Measurements from ENCODE around the gene GRIN1.

The GRIN1 gene

DNA sequence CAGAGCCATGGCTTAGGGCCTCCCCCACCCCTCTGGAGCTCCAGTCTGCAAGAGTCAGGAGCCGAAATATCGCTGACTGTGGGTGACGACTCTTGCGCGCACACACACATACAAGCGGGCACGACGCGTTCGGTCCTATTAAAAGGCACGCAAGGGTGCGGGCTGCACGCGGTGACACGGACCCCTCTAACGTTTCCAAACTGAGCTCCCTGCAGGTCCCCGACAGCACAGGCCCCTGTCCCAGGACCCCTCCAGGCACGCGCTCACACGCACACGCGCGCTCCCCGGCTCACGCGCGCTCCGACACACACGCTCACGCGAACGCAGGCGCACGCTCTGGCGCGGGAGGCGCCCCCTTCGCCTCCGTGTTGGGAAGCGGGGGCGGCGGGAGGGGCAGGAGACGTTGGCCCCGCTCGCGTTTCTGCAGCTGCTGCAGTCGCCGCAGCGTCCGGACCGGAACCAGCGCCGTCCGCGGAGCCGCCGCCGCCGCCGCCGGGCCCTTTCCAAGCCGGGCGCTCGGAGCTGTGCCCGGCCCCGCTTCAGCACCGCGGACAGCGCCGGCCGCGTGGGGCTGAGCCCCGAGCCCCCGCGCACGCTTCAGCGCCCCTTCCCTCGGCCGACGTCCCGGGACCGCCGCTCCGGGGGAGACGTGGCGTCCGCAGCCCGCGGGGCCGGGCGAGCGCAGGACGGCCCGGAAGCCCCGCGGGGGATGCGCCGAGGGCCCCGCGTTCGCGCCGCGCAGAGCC is at the start of gene GRIN1:
Gene GRIN1 (plus strand): TSS at position 433 of the 746 bp plus-strand sequence. CDS start 333 bp downstream, outside the sequence.
- no peak for DNase-seq

DNA sequence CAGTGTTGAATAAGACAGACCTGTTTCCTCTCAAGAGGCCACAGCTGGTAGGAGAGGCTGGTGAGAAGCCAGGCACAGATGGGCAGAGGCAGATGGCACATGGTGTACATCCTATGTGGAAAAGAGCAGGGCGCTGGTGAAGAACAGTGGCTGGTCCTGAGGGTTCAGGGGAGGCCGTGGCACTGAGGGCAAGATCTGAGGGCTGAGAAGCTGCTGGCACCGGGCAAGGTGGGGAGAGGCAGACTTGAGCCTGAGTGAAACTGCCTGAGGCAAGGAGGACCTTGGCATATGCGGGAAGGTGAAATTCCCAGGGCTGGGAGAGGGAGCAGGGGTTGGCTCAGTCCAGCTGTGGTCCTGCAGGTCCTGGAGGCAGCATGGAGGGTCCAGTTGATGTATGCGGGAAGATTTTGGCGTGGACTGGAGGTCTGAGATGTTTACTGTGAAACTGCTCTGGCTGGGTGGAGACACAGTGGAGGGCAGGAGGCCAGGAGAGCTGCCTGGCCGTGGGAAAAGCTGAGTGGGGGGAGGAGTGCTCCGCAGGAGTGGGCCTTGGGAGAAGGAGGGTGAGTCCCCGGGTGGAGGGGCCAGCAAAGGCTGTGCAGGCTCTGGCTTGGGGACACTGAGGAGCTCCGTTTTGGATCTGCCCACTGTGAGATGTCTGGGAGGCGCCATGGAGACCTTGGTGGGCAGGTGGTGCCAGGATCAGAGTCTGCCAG is 49.6 kb upstream of the GRIN1 start:
- no peak for DNase-seq

DNA sequence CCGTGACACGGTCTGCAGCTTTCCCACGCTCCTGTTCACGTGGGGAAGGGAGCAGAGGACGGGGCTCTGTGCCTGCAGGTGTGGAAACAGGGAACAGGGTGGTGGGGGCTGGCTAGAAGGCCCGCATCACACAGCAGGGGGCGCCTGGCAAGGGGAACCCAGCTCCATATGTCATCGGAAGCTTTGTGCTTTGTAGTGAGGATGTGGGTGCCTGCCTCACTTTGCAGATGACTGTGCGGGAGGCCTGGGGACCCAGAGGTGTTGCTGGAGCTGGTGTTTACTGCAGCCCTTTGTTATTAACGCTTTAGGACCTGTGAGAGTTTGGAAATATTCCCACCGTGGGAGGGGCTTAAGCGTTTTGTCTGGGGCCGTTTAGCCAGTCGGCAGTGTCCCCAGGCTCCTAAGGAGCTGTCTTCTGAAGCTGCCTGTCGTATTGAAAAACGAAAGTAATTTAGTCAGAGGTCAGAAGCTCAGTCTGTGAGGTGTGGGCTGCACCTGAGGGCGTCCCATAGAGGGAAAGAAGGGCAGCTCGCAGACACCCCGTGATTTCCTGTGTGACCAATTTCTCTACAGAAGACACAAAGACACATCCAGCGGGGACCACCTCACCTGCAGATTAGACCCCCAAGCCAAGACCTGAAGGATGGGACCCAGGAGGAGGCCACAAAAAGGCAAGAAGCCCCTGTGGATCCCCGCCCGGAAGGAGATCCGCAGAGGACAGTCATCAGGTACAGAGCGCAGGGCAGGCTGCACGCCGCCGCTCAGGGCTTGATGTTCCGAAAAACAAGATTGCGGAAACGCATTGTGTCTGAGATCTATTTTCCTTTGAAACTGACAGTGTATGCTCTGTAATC is 43.1 kb upstream of the GRIN1 start:
- no peak for DNase-seq

DNA sequence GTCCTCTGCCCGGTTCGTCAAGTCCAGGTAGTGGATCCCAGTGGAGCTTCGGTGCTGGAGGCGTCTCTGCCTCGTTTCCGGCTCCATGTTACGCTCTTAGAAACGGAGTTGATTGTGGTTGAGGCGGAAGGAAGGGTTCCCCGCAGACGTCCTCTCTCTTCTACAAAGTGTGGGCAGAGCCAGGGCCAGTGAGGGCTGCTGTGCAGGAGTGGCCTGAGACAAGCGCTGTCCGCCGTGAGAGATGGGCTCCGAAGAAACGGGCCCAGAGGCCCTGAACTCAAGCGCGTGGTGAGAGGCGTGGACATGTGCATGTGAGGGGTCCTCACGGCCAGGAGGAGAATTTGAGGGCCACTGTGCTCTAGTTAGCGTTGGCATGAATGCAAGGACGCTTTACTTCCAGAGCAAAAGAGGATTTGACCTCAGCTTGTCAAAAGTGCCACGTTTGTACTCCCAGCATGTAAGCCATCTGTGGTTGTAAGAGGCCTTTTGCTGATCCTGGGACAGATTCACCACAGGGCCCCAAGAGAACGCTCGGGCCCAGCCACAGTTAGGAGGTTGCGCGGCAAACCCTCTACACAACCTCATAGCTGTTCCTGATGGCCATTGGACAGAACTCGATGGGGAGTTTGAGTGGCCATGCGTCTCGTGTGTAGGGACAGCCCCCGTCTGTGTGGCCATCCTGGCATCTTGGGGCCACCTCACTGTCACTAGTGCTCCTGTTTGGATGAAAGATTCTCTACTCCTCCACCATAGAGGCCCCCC is 42.0 kb upstream of the GRIN1 start:
- no peak for DNase-seq

DNA sequence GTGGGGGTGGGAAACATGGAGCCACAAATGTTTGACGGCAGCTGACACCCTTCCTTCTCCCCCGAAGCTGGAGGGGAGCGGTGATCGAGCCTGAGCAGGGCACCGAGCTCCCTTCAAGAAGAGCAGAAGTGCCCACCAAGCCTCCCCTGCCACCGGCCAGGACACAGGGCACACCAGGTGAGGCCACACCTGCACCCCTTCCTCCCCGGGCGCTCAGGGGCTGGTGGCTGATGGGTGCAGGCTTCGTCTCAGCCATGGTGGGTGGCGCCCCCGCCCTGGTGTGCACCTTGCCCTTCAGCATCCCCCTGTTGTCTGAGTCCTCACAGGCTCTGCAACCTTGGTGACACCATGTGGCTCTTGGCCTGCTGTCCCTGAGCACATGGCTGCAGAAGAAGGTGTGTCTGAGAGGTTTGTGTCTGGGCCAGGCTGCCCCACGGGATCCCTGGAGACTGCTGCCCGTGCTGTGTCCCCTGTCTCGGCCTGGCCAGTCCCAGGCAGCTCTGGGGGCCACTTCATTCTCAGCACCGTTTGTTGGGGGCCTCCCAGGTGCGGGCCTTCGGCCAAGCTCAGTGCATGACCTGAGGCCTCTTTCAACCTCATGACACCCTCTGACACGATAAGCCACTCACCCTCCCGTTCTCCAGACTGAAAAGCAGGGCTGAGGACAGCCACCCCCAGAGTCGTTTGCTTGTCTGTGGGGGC is 41.0 kb upstream of the GRIN1 start:
- DNase-seq: no peak

DNA sequence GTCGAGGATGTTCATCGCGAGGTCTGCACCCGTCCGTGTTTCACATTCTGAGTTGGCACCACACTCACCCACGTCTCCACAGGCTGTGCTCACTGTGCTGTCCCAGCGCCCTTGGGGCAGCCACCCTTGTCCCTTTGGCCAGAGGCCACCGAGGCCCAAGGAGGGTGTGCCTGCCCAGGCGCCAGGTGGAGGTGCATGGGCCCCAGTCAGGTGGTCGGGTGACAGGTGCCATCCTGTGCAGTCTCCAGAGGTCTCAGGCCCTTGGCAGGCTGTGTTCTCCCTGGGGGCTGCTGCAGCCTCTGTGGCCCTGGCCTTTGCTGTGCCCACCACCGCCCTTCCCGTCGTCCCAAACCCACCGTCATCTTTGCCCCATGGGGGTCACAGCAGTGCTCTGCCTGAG is 39.7 kb upstream of the GRIN1 start:
- DNase-seq: no peak

DNA sequence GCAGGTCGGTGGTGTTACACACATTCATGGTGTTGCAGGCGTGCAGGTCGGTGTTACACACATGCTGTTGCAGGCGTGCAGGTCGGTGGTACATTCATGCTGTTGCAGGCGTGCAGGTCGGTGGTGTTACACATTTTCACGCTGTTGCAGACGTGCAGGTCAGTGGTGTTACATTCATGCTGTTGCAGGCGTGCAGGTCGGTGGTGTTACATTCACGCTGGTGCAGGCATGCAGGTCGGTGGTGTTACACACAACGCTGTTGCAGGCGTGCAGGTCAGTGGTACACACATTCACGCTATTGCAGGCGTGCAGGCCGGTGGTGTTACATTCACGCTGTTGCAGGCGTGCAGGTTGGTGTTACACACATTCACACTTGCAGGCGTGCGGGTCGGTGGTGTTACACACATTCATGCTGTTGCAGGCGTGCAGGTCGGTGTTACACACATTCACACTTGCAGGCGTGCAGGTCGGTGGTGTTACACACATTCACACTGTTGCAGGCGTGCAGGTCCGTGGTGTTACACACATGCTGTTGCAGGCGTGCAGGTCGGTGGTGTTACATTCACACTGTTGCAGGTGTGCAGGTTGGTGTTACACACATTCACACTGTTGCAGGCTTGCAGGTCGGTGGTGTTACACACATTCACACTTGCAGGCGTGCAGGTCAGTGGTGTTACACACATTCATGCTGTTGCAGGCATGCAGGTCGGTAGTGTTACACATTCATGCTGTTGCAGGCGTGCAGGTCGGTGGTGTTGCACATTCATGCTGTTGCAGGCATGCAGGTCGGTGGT is 35.6 kb upstream of the GRIN1 start:
- no peak for DNase-seq

DNA sequence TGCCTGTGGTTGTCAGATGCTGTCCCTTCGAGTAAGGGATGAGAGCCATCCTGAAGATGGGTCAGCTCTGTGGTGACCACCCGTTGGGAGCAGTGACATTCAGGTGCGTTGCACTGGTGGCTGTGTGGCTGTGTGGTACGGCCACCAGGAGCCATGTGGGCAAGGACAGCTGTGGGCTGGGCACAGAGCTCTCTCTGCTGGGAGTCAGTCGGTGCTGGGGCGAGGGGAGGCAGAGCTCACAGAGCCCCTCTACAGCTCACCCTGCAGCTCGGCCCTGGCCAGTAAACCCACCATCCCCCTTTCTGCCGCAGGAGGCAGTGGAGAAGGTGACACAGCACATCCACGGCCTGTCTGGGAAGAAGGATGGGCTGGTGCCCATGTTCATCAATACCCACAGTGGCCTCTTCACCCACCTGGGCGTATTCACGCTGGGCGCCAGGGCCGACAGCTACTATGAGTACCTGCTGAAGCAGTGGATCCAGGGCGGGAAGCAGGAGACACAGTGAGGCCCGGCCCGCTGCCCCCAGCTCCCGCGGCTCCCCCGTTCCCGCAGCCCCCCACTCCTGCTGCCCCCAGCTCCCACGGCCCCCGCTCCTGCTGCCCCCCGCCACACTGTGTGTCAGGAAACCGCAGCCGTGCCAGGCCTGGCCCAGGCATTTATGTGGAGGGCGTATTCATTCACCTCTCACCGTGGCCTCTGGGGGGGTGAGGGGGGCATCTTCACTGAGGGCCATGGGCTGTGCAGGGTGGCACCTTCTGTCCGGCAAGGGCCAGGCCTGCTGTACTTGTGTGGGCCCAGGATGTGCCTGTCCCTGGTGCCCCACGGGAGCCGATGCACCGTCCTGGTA is 32.9 kb upstream of the GRIN1 start:
- no peak for DNase-seq

DNA sequence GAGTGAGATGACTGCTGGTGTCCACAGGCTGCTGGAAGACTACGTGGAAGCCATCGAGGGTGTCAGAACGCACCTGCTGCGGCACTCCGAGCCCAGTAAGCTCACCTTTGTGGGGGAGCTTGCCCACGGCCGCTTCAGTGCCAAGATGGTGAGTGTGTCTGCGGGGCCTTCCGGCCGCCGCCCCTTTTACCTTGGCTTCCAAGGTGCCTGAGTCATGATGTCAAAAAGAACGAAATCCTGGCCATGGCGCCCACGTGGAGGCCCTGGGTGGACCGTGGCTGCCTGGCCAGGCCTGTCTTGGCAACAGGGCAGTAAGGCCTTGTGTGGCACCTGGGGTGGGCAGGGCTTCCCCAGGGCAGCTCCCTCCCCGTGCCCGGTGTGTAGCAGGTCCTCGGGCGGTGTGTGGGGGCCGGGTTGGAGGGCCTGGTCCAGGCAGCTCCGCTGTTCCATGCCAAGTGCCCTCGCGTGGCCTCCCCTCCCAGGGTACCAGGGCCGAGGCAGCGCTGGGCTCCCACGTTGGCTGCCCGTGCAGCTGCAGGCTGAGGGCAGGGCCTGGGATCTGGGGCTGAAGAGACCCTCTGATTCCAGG is 32.2 kb upstream of the GRIN1 start:
- DNase-seq: no peak

DNA sequence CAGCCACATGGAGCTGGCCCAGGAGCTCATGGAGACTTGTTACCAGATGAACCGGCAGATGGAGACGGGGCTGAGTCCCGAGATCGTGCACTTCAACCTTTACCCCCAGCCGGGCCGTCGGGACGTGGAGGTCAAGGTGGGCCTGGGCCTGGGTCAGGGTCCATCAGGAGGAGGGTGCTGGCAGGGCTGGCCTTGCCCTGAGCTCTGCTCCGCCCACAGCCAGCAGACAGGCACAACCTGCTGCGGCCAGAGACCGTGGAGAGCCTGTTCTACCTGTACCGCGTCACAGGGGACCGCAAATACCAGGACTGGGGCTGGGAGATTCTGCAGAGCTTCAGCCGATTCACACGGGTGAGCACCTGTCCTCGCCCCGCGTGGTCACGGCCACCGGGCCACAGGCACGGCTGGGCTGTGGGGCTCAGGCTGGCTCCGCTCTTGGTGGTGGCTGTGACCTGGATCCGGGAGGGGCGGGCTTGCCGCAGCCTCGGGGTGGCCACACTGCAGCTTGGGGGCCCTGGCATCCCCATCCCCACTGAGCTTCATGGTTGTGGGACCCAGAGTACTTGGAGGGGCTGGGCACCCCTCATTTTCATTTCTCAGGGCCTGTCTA is 31.5 kb upstream of the GRIN1 start:
- no peak for DNase-seq

DNA sequence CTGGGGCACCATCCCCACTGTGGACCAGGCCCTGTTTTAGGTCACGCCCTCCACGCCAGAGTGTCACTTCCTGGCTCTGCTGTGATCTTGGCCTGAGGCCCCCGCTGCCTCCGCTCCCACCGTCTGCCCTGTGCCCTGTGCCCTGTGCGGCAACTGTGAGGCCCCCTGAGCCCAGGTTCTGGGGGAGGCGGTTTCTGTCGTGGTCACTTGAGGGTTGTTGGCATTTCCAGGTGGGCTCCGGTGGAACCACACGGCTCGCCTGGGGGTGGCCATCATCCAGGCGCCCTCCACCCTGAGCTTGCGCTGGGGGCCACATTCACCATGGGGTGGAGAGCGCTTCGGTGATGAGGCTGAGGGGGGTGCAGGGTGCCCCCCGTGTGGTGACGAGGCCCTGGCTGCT is 31.0 kb upstream of the GRIN1 start:
- no peak for DNase-seq

DNA sequence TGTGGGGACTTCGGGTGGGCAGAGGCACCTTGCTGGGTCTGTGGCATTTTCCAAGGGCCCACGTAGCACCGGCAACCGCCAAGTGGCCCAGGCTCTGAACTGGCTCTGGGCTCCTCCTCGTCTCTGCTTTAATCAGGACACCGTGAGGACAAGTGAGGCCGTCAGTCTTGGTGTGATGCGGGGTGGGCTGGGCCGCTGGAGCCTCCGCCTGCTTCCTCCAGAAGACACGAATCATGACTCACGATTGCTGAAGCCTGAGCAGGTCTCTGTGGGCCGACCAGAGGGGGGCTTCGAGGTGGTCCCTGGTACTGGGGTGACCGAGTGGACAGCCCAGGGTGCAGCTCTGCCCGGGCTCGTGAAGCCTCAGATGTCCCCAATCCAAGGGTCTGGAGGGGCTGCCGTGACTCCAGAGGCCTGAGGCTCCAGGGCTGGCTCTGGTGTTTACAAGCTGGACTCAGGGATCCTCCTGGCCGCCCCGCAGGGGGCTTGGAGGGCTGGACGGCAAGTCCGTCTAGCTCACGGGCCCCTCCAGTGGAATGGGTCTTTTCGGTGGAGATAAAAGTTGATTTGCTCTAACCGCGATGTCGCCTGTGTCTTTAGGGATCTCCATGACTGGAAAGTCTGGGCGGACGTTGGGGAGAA is 30.2 kb upstream of the GRIN1 start:
- DNase-seq: no peak

DNA sequence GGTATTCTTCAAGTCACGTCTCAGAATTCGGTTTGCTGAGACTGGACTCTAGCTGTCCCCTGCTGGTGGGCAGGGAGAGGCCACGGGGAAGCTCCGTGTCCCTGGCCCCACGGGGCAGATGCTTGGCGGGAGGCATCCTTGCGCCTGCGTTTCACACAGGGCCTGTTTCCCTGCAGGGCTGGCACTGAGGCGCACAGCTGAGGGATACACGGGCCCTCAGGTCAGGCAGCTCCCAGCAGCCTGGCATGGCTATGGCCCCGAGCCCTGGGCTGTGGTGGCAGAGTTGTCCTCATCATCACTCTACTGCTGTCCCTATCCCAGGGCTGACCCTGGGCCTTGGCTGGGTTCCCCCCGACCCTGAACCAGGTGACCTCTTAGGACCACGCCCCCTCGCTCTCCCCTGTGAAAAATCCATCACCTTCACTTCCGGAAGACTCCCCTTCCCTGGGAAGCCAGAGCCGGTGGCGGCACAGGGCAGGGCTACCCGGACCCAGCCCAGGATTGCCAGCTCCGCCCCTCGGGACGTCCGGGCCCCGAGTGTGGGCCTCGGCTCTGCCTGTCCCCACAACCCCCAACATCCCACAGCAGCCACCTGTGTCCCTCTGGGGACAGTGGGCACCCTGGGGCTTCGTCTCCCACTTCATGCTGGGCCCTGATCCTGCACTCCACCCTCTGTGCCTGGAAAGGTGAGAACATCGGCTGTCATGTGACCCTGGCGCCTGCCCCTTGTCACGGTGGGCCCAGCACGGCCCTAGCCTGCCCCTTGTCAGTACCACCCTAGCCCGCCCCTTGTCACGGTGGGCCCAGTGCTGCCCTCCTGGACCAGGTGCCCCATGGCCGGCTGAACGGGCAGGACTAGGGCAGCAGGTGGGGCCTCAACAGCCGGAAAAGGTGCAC is 29.5 kb upstream of the GRIN1 start:
- no peak for DNase-seq

DNA sequence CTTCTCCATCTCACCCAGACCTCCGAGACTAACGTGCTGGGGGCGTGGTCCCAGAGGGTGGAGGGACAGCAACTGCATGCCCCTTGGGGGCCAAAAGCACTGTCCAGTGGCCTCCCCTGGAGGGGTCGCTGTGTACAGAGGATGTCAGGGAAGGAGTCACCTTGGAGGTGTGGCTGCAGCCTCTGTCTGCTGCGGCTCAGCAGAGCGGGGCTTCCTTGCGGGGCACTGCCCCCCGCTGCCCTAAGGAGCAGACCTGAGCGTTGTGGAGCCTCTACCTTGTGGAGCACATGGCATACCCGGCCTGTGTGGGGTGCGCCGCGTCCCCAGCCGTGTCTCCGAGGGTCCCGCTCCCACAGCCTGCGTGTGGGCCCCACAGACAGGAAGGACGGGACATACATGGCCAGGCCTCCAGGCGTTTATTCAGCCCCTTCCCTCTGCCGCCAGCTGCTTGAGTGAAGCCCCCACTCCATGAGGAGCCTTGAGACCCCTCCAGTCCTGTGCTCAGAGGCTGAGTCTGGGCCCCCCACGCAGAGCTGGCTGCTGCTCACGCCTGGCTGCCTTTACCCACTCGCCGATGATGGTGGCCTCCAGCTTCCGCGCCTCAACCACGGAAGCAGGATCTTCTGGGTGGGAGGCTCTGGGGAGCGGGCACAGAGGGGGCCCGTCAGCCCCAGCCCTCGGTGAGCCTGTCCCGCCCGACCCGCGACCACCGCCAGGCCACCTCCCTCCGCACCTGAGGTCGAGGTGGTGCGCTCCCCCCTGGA is 28.6 kb upstream of the GRIN1 start:
- no peak for DNase-seq

DNA sequence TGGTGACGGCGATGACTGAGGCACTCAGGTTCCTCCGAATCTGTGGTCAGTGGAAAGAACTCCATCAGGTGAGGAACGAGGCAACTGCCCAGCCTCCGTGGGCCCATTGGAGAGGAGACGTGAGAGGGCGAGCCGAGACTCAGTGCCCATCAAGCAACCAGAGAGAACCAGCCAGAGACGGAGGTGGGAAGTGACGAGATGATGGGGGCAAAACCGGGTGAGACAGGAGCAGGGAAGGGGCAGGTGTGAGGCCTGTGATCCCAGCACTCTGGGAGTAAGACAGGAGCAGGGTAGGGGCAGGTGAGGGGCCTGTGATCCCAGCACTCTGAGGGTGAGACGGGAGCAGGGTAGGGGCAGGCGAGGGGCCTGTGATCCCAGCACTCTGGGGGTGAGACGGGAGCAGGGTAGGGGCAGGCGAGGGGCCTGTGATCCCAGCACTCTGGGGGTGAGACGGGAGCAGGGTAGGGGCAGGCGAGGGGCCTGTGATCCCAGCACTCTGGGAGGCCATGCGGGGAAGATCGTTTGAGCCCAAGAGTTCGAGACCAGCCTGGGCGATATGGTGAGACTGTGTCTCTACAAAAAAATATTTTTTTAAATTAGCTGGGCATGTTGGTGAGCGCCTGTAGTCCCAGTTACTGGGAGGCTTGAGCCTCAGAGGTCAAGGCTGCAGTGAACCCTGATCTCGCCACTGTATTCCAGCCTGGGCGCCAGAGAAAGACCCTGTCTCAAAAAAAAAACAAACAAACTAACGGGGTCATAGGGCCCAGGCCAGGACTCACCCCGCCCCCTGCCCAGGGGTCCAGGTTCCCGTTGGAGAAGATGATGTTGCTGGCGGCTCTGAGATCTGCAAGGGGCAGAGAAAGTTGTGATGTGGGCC is 27.8 kb upstream of the GRIN1 start:
- no peak for DNase-seq

Measured in NCI-H526 (cell line).